Measurements from ENCODE around the gene TRIL. TPM values are rescaled to one million over a fixed set of nuclear protein-coding genes. Genes with fewer than 3 reads are reported as not detected.

TRIL gene
- 0.20 and 0.73 TPM in 2 replicates for total RNA-seq

GRCh38 chr7:28958235-28958979 lies at the start of gene TRIL:
TSS of gene TRIL (minus strand) at chr7:28958330. CDS start at chr7:28958046, 284 bp downstream.

Other genes starting within 250 kb of the TRIL start
- gene CPVL, start 188.2 kb upstream of the TRIL start, total RNA-seq, result 0.98 and 2.6 TPM in 2 replicates
- gene CHN2, start 236.4 kb upstream of the TRIL start, total RNA-seq, result under 0.01 and 0.78 TPM in 2 replicates